G401 (cell line): Measurements from ENCODE around the gene FAM111B. TPM values are rescaled to one million over a fixed set of nuclear protein-coding genes. Genes with fewer than 3 reads are reported as not detected.

ENCODE experiments used
- total RNA-seq: library from RNA; depleted of rRNA; stranded (reverse); fragments of >200 nt; shearing (Covaris generic); gene quantifications from 2 replicates; pipeline ENCODE4 v1.2.3, GENCODE V29; 2014; rRNA removed

FAM111B gene
- total RNA-seq, 1 experiment from 2014 or later, result not detected

Other genes with a start within 250 kb of the FAM111B start
- not detected in 2 replicates for gene GLYATL1, start 167.7 kb upstream of the FAM111B start, total RNA-seq
- not detected in 2 replicates for gene GLYATL1B, start 20.9 kb upstream of the FAM111B start, total RNA-seq
- gene FAM111A, start 35.6 kb downstream of the FAM111B start, total RNA-seq, result 2.2 and 4.2 TPM in 2 replicates
- gene DTX4, start 64.9 kb downstream of the FAM111B start, total RNA-seq, result 0.55 and 3.7 TPM in 2 replicates
- not detected in 2 replicates for gene MPEG1, start 105.7 kb downstream of the FAM111B start, total RNA-seq